ENCODE results near the gene SPDYE4.

DNA sequence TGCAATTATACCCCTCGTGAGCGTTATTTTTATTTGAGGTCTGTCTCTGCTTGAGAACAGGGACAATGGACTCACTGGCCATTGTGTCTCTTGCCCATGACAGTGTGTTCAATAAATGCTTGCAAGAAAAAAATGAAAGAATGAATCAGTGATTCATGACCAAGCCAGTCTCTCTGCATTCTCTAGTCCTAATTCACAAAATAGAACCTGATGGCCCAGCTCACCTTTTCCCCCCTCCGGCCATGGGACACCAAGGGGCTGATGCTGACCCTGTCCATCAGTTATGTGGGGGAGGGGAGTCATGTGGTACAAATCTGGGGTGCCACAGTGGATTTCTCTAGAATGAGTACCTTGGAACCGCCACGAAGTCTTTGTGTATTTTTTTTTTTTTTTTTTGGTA is 51.9 kb downstream of the SPDYE4 start:
- TF ChIP-seq, protein P1, sequence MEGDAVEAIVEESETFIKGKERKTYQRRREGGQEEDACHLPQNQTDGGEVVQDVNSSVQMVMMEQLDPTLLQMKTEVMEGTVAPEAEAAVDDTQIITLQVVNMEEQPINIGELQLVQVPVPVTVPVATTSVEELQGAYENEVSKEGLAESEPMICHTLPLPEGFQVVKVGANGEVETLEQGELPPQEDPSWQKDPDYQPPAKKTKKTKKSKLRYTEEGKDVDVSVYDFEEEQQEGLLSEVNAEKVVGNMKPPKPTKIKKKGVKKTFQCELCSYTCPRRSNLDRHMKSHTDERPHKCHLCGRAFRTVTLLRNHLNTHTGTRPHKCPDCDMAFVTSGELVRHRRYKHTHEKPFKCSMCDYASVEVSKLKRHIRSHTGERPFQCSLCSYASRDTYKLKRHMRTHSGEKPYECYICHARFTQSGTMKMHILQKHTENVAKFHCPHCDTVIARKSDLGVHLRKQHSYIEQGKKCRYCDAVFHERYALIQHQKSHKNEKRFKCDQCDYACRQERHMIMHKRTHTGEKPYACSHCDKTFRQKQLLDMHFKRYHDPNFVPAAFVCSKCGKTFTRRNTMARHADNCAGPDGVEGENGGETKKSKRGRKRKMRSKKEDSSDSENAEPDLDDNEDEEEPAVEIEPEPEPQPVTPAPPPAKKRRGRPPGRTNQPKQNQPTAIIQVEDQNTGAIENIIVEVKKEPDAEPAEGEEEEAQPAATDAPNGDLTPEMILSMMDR (conservative IDR thresholded peaks at IDR 0.05; ENCODE audit: low read length), result no peak
- TF ChIP-seq EZH2phosphoT487 (IDR thresholded peaks at IDR 0.05; ENCODE audit: borderline replicate concordance), result no peak
